GM21515 (cell line): ENCODE measurements around the gene NSD1.
"Not testable (repeated sequence)": the region's sequence is repeated elsewhere in the genome, so short reads cannot be mapped to it uniquely, and the experiment has no call there.

Experiments
- ATAC-seq: cut with Tn5 transposase; IDR thresholded peaks from one replicate; pipeline ENCODE4 v1.9.1; 2021; ENCODE audit not compliant: unreplicated experiment

Gene NSD1

DNA sequence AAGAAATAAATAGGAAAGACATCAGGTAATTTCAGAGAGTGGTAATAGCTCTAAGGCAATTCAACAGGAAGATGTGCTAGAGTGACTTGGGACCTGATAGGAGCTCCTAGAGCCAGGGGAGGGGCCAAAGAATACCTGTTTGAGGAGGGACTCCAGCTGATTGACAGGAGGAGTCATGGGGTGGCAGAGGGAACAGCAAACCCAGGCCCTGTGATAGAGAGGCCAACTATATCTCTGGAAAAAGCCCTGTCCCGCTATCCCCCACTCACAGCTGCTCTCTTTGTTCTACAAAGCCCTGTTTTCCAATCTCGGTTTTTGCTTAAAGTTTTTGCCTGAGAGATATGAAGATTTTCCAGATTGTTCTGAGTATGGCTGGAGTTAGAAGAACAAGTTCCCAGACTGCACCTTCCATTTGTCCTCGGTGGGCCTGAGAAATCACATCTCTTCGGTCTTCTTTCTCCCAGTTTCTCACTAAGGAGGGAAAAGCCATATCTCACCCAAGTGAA, 9.0 kb upstream of the NSD1 start:
- peak; percentile 49 for ATAC-seq

- no peak for ATAC-seq
Observed at GRCh38 chr5:177126771-177127170, 6.8 kb upstream of the NSD1 start.

DNA sequence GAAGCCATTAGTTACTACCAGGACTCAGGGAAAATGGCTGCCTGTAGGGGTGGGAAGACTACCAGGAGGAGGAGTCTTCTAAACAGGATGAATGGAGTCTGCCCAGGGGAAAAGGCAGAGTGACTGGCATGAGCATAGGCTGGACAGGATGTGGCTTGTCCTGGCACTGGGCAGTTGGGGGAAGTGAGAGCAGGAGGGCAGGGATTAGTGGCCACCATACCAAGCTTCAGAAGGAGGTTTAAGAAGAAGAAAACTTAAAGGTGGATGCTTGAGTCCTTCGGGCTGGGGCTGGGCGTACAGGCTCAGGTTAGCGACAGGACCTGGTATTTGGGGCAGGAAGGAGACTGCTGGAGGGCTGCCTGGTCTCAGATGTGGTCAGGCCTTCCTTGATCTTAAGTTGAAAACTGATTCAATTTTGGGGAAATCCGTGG, 5.0 kb upstream of the NSD1 start:
- no peak for ATAC-seq

- no peak for ATAC-seq
Observed at GRCh38 chr5:177130211-177131018, 3.2 kb upstream of the NSD1 start.

DNA sequence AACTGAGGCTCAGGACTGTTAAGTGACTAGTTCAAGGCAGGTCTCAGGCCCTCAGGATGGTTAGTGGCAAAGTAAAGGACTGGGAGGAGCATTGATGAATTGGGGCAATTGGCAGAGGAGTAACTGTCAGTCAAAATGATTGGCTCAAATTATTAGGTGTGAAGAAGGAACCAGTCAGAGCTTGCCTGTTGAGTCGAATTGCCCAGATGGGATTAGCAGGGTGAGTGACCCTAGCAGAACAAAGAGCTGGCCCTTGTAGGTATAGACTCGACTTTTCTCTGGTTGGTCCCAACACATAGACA, 2.6 kb upstream of the NSD1 start:
- no peak for ATAC-seq

- no peak for ATAC-seq
Observed at GRCh38 chr5:177131352-177132135, 2.0 kb upstream of the NSD1 start.

DNA sequence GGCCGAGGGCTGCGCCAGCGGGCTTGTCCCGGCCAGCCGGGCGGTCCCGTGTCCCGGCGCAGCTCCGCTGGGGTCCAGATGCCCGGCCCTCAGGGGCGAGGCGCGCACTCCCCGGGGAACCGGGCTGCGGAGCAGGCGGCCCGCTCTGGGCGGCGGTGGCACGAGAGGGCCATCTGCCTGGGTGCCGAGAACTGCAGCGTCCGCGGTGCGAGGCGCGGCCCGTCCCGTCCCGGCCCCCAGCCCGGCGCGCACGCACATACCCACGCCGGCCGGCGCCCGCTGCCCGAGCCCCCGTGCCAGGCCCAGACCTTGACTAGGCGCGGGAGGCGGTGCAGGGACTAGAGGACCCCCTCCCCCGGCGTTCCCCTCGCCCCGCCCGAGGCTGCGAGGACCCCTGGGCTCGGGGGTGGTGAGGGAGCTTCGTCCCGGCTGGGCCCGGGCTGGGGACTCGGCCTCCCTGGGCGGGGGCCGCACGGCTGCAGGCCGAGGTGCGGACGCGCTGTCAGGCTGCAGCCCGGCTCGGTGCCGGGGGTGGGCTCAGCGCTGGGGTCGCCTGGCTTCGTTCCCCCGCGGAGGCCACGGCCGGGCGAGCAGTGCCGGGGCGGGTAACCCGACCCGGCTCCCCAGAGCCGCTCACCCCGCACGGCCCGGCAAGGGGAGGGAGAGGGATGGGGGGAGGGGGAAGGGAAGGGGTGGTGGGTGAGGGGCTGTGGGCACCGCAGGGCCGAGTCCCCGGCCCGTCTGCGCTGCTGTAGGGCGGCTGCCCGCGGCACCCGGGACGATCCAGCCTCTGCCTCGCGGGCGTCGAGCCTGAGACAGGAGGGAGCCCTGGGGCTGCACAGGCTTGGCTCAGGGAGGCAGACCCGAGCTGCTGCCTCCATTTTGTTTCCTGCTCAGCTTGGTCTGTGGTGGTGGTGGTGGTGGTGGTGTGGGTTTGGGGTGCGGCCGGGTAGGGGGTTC, 1.2 kb upstream of the NSD1 start:
- peak; percentile 3 for ATAC-seq

- ATAC-seq = peak; percentile 33
Observed at GRCh38 chr5:177133853-177134696, 502 bp downstream of the NSD1 start.

DNA sequence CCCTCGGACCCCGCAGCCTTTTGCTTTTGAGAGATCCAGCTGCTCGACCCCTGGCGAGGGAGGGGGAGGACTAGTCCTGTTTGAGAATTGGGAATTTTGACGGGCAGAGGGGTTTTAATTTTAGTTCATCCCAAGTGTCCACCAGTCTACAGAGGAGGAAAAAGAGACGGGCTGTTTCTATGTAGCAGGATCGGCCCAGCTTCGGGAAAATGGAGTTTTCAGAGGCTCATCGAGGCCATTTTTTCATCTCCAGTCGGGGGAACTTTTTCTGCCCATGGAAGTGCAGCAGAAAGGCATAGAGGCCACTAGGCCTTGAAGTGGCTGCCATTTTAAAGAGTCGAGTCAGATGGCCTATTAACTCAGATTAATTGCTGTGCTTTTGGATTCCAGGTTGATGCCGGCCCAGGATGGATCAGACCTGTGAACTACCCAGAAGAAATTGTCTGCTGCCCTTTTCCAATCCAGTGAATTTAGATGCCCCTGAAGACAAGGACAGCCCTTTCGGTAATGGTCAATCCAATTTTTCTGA, 1.2 kb downstream of the NSD1 start:
- no peak for ATAC-seq

DNA sequence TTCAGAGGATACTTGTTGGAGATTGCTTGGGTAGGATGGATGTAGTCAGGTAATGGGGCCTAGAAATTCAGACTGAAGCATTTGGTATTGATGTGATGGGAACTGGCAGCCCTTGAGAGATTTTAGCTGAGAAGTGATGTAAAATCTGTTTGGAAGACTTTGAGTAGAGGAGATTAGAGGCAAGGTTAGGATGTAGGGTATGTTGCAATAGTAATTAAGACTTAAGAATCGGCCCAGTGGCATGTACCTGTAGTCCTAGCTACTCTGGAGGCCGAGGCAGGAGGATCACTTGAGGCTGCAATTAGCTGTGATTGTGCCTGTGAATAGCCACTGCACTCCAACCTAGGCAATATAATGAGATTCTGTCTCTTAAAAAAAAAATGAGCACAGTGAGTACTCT, 6.7 kb downstream of the NSD1 start:
- ATAC-seq = no peak

DNA sequence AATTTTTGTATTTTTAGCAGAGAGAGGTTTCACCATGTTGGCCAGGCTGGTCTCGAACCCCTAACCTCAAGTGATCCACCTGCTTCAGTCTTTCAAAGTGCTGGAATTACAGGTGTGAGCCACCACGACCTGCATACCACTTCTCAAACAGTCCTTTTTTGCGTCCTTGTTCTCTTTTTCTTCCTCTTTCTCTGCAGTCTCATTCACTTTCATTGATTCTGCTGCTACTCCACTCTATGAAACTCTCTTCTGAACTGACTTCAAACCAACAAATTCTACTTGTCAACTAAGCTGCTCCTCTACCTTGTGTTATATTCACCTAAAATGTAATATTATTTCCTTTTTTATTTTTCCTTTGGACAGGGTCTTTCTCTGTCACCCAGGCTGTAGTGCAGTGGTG, 7.9 kb downstream of the NSD1 start:
- no peak for ATAC-seq

DNA sequence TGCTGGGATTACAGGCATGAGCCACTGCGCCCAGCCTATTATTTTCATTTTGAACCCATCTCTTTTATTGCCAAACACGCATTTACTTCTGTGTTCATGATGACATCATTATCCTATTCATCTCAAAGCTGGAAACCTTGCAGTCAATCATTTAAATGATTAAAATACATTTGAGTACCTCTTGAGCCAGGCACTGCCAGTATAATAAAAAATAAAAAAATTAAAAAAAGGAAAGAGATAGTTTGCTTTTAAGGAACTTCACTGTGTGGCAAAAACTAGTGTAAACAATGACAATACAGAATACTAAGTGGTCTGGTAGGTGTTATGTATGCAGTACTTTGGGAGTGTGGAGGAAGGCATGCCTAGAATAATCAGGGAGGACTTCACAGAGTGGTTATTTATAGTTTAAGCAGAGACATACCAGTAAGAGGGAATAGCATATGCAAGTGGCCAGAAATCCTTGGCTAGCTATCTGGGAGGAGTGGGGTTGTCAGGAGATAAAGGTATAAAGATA, 8.6 kb downstream of the NSD1 start:
- ATAC-seq = no peak

DNA sequence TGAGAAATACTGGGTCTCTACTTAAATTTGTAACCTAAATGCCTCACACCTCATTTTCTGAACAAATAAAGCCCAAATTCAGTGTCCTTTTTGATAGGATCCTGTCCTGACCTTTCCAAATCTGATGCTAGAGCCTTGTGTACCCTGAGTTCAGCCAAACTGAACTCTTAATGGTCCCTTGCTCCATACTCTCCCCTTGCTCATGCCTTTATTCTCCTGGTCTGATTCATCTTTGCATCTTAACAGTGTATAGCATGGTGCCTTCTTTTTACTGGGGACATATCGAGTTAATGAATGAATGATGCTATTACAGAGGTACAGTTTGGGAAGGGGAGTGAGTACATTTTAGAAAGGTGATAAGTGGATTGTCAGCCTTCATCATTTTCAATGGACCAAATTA, 9.2 kb downstream of the NSD1 start:
- ATAC-seq = no peak

DNA sequence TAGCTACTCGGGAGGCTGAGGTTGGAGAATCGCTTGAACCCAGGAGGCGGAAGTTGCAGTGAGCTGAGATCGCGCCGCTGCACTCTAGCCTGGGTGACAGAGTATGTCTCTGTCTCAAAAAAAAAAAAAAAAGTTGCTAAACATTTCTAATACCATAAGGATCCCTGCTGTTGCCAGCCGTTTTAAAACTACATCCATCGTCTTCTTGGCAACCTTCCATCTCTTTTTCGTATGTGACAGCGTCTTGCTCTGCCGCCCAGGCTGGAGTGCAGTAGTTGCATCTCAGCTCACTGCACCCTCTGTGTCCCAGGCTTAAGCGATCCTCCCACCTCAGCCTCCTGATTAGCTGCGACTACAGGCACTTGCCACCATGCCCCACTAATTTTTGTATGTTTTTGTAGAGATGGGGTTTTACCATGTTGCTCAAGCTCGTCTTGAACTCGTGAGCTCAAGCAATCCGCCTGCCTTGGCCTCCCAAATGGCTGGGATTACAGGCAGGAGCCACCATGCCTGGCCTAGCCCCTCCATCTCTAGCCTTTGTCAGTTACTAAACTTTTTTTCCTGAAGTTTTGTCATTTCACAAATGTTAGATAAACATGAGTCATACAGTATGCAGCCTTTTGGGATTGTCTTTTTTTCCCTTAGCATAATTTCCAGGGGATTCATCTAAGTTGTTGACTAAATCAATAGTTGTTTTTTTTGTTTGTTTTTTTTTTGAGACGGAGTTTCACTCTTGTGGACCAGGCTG, 13.5 kb downstream of the NSD1 start:
- ATAC-seq = no peak

DNA sequence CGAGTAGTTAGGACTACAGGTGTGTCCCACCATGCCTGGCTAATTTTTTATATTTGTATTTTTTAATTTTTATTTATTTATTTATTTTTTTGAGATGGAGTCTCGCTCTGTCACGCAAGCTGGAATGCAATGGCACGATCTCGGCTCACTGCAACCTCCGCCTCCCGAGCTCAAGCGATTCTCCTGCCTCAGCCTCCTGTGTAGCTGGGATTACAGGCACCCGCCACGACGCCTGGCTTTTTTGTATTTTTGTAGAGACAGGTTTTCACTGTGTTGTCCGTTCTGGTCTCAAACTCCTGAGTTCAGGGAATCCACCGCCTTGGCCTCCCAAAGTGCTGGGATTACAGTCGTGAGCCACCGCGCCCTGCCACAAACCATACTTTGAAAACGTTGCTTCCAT, 16.5 kb downstream of the NSD1 start:
- ATAC-seq = not testable (repeated sequence)

- no peak for ATAC-seq
Observed at GRCh38 chr5:177154003-177154643, 20.6 kb downstream of the NSD1 start.

GRCh38 chr5:177162379-177162778, 28.8 kb downstream of the NSD1 start:
- ATAC-seq = no peak

- no peak for ATAC-seq
Observed at GRCh38 chr5:177163500-177163899, 29.9 kb downstream of the NSD1 start.

GRCh38 chr5:177169271-177169670, 35.7 kb downstream of the NSD1 start:
- ATAC-seq = no peak
